DOHH2 (cell line): ENCODE results near the gene RASGRP1.

ENCODE experiments used
- H3F3A ChIP-seq: fragments of 200-600 bp; sonication (generic), shearing (Covaris generic); 2 replicates; pipeline ENCODE4 v1.6.0; 2016; ENCODE audit warnings: antibody characterized with exemption, mild to moderate bottlenecking; ENCODE audit not compliant: control insufficient read depth, insufficient read depth
- H3K27ac ChIP-seq: fragments of 200-600 bp; sonication (generic); 2 replicates; pipeline ENCODE4 v1.5.1; 2014; ENCODE audit warnings: low read depth, mild to moderate bottlenecking, low read length, moderate library complexity
- H3K27me3 ChIP-seq: fragments of 200-600 bp; sonication (generic); 2 replicates; pipeline ENCODE4 v1.6.1; 2014; ENCODE audit warnings: mild to moderate bottlenecking, low read length, mixed read lengths; ENCODE audit not compliant: control insufficient read depth
- H3K36me3 ChIP-seq: fragments of 200-600 bp; sonication (generic); 2 replicates; pipeline ENCODE4 v1.6.1; 2014; ENCODE audit warnings: mild to moderate bottlenecking, low read length, moderate library complexity, mixed read lengths; ENCODE audit not compliant: control insufficient read depth
- H3K4me1 ChIP-seq: fragments of 200-600 bp; sonication (generic); 2 replicates; pipeline ENCODE4 v1.6.1; 2014; ENCODE audit warnings: mild to moderate bottlenecking, low read length, mixed read lengths; ENCODE audit not compliant: control insufficient read depth
- H3K4me2 ChIP-seq: fragments of 200-600 bp; sonication (generic); 2 replicates; pipeline ENCODE4 v1.6.0; 2014; ENCODE audit warnings: mild to moderate bottlenecking, low read length, moderate library complexity
- H3K4me3 ChIP-seq: fragments of 200-600 bp; sonication (generic); 2 replicates; pipeline ENCODE4 v1.5.1; 2014; ENCODE audit warnings: mild to moderate bottlenecking, low read length, mixed read lengths
- H3K79me2 ChIP-seq: fragments of 200-600 bp; sonication (generic); 2 replicates; pipeline ENCODE4 v1.6.1; 2014; ENCODE audit warnings: mild to moderate bottlenecking, low read length, mixed read lengths; ENCODE audit not compliant: control insufficient read depth
- H3K9me2 ChIP-seq: fragments of 200-600 bp; sonication (generic); replicated peaks from 2 replicates; pipeline ENCODE4 v1.6.1; 2014; ENCODE audit warnings: mild to moderate bottlenecking, low read length, mixed read lengths; ENCODE audit not compliant: control insufficient read depth
- H3K9me3 ChIP-seq: fragments of 200-600 bp; sonication (generic); 2 replicates; pipeline ENCODE4 v1.6.1; 2014; ENCODE audit warnings: antibody characterized with exemption, low read length, mixed read lengths; ENCODE audit not compliant: control insufficient read depth, insufficient read depth
- H4K20me1 ChIP-seq: fragments of 200-600 bp; sonication (generic); 2 replicates; pipeline ENCODE4 v1.6.0; 2014; ENCODE audit warnings: low read depth, mild to moderate bottlenecking, antibody characterized with exemption, low read length, moderate library complexity; ENCODE audit not compliant: control insufficient read depth, insufficient read depth
- CTCF ChIP-seq: fragments of 200-600 bp; sonication (generic); IDR thresholded peaks from one replicate; pipeline ENCODE4 v1.5.1; 2014; ENCODE audit warnings: antibody characterized with exemption, mild to moderate bottlenecking, low read depth, low read length; ENCODE audit not compliant: poor library complexity, severe bottlenecking
- EZH2phosphoT487 ChIP-seq: fragments of 200-600 bp; sonication (generic); IDR thresholded peaks from 2 replicates; pipeline ENCODE4 v1.6.1; 2017; ENCODE audit warnings: borderline replicate concordance, mild to moderate bottlenecking, antibody characterized with exemption, low read length, moderate library complexity, mixed read lengths

The RASGRP1 gene

GRCh38 chr15:38477637-38478036 lies 87.0 kb downstream of the RASGRP1 start:
- H3K27me3 ChIP-seq = no peaks in the 10 kb centered on the region
- no peaks in the 10 kb centered on the region for H3K9me3 ChIP-seq
- H3K9me2 ChIP-seq = no peaks in the 10 kb centered on the region
- no peak overlapping the region for H3K4me3 ChIP-seq
- H3F3A ChIP-seq = no peaks in the 10 kb centered on the region
- H3K27ac ChIP-seq = no peak overlapping the region
- H3K36me3 ChIP-seq = peaks cover 46% of the 10 kb centered on the region
- no peaks in the 10 kb centered on the region for H4K20me1 ChIP-seq
- TF ChIP-seq CTCF (no peak), EZH2phosphoT487 (no peak)
- H3K4me1 ChIP-seq = no peaks in the 10 kb centered on the region; the same call in 1 of the 2 replicates
- H3K79me2 ChIP-seq = no peaks in the 10 kb centered on the region
- no peak overlapping the region for H3K4me2 ChIP-seq

GRCh38 chr15:38476120-38476519 lies 88.5 kb downstream of the RASGRP1 start:
- Histone ChIP-seq H3K9me2 (no peaks in the 10 kb centered on the region), H3K27ac (no peak overlapping the region), H3K4me3 (no peak overlapping the region), H3K36me3 (peaks cover 34% of the 10 kb centered on the region), H4K20me1 (no peaks in the 10 kb centered on the region), H3F3A (no peaks in the 10 kb centered on the region), H3K27me3 (no peaks in the 10 kb centered on the region), H3K79me2 (no peaks in the 10 kb centered on the region), H3K4me1 (no peaks in the 10 kb centered on the region; the same call in 1 of the 2 replicates), H3K4me2 (no peak overlapping the region), H3K9me3 (no peaks in the 10 kb centered on the region)
- no peak for TF ChIP-seq CTCF
- TF ChIP-seq EZH2phosphoT487 = no peak

GRCh38 chr15:38475361-38475760 lies 89.3 kb downstream of the RASGRP1 start:
- Histone ChIP-seq H3K9me2 (no peaks in the 10 kb centered on the region), H3F3A (no peaks in the 10 kb centered on the region), H3K79me2 (no peaks in the 10 kb centered on the region), H3K27me3 (no peaks in the 10 kb centered on the region), H3K4me2 (no peak overlapping the region), H3K9me3 (no peaks in the 10 kb centered on the region), H3K27ac (no peak overlapping the region), H4K20me1 (no peaks in the 10 kb centered on the region), H3K4me3 (no peak overlapping the region), H3K4me1 (no peaks in the 10 kb centered on the region; the same call in 1 of the 2 replicates), H3K36me3 (peaks cover 34% of the 10 kb centered on the region)
- no peak for TF ChIP-seq EZH2phosphoT487
- no peak for TF ChIP-seq CTCF
